ENCODE data around the gene SGK1.

SGK1 gene

DNA sequence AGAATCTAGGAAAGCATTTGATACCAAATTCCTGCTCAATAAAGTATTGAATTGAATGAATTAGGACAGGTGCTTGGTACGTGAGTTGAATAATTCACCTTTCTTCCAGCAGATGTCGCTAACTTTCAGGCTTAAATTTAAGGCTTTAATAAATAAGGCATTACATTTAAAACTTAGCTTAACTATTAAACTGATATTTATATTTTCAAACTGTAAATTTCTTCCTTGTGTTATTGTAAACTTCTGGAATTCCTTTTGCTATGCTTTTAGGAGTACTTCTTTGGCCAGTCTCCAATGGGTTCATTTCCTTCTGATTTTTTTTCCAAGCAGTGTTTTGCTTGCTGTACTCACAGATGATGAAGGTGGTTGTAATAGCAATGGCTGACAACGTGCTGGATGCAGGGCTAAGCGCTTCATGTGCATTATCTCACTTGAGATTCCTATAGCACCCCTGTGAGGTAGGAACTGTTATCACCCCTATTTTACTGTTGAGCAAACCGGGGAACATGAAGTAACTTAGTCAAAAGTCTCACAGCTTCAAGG lies 194.2 kb downstream of the SGK1 start:
- peak; percentile 47 for DNase-seq (ENCODE audit: low read depth)
- in situ Hi-C loops (cut with HindIII; ENCODE audit: low sequenced_read_pairs) = no loop called here
- no peak overlapping the region for H3K4me3 ChIP-seq (ENCODE audit: low read depth, low read length)
- TF ChIP-seq CTCF (IDR thresholded peaks at IDR 0.05; ENCODE audit: low read depth, low read length, missing control alignments) = peak; percentile 53

GRCh38 chr6:134122775-134123174 lies 195.1 kb downstream of the SGK1 start:
- no peak overlapping the region for H3K4me3 ChIP-seq (ENCODE audit: low read depth, low read length)
- DNase-seq (ENCODE audit: low read depth) = no peak
- in situ Hi-C loops (cut with HindIII; ENCODE audit: low sequenced_read_pairs) = no loop called here
- TF ChIP-seq CTCF (IDR thresholded peaks at IDR 0.05; ENCODE audit: low read depth, low read length, missing control alignments) = no peak

DNA sequence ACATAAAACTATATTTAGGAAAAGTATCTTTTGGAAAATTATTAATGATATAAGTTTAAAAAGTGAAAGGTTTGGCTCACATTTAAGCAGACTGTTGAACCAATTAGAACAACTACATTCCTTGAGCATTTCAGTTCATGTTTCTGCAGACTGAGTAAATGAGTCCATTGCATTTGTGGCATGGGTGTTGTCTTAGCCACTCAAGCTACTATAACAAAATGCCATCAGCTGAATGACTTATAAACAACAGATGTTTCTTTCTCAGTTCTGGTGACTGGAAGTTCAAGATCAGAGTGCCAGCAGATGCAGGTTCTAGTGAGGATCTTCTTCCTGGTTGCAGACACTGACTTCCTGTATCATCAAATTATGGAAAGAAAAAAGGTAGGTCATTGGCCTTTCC lies 198.4 kb downstream of the SGK1 start:
- no peak overlapping the region for H3K4me3 ChIP-seq (ENCODE audit: low read depth, low read length)
- in situ Hi-C loops (cut with HindIII; ENCODE audit: low sequenced_read_pairs) = no loop called here
- no peak for TF ChIP-seq CTCF (IDR thresholded peaks at IDR 0.05; ENCODE audit: low read depth, low read length, missing control alignments)
- DNase-seq (ENCODE audit: low read depth) = no peak
